Peyer's patch (tissue), 4 donors: Measurements from ENCODE around the gene PRR15L.
"Not testable (repeated sequence)": the region's sequence is repeated elsewhere in the genome, so short reads cannot be mapped to it uniquely, and the experiment has no call there.

Experiments used
- POLR2A ChIP-seq, 2 donors: fragments of 450-650 bp; IDR thresholded peaks; one replicate each; pipeline ENCODE4 v1.5.1; 2017; ENCODE audit warnings: antibody characterized with exemption in 2 of 2, mild to moderate bottlenecking in 2 of 2, moderate library complexity in 2 of 2
- TF ChIP-seq, protein P1 (sequence below), 6 experiments: fragments of 450-650 bp in 4 of 6; fragments of 200-600 bp in 2 of 6; sonication (generic) in 1 of 6; IDR thresholded peaks; one replicate each; pipeline ENCODE4 v1.5.1; 2017 to 2019; ENCODE audit warnings: antibody characterized with exemption in 6 of 6, mild to moderate bottlenecking in 3 of 6, moderate library complexity in 1 of 6

DNA sequence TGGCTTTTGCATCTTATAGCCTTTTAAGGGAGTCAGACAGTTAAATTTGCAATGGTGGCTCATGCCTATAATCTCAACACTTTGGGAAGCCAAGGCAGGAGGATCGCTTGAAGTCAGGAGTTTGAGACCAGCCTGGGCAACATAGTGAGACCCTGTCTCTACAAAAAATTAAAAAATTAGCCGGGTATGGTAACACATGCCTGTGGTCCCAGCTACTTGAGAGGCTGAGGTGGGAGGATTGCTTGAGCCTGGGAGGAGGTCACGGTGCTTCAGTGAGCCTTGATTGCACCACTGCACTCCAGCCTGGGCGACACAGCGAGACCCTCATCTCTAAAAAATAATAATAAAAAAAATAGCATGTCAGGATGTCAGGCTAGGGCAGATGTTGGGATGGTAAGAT is 44.0 kb upstream of the PRR15L start:
- TF ChIP-seq, protein P1, sequence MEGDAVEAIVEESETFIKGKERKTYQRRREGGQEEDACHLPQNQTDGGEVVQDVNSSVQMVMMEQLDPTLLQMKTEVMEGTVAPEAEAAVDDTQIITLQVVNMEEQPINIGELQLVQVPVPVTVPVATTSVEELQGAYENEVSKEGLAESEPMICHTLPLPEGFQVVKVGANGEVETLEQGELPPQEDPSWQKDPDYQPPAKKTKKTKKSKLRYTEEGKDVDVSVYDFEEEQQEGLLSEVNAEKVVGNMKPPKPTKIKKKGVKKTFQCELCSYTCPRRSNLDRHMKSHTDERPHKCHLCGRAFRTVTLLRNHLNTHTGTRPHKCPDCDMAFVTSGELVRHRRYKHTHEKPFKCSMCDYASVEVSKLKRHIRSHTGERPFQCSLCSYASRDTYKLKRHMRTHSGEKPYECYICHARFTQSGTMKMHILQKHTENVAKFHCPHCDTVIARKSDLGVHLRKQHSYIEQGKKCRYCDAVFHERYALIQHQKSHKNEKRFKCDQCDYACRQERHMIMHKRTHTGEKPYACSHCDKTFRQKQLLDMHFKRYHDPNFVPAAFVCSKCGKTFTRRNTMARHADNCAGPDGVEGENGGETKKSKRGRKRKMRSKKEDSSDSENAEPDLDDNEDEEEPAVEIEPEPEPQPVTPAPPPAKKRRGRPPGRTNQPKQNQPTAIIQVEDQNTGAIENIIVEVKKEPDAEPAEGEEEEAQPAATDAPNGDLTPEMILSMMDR (IDR thresholded peaks at IDR 0.05): not testable (repeated sequence)
- not testable (repeated sequence) for TF ChIP-seq POLR2A (IDR thresholded peaks at IDR 0.05)
